Nucleus accumbens (tissue), 56 donors: ENCODE data around the gene FAM200C.
A peak's percentile ranks its signal among the peaks of the same experiment; 100 is the strongest.

Experiments used
- DNase-seq, 56 donors: peaks; one replicate each; lab custom pipeline; 2025; lab: John Stamatoyannopoulos, UW

The FAM200C gene

GRCh38 chr5:160369990-160370712, 29.7 kb downstream of the FAM200C start, which contains the start of gene C1QTNF2:
Gene C1QTNF2 (minus strand): TSS chr5:160370626. CDS start chr5:160355011, 15,615 bp downstream.
- peak in 36 of 56 donors; percentile 8 to 76 (median 50) for DNase-seq

DNA sequence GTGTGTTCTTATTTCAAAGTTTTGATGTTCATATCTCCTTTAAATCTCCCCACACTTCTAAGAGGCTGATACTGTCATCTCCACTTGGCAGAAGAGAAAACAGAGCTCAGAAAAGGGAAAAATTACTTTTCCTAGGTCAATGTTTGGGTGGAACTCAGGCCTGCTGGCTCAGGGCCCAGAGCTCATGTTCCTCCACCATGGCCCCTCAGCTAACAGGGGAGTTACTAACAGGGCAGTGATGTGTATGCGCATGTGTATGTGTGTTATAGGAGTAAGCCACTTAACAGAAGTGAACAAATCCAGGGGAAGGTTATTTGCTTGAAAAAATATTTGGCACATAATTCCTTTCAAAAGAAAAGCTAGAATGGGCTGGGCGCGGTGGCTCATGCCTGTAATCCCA, 32.0 kb downstream of the FAM200C start:
- no peak for DNase-seq

DNA sequence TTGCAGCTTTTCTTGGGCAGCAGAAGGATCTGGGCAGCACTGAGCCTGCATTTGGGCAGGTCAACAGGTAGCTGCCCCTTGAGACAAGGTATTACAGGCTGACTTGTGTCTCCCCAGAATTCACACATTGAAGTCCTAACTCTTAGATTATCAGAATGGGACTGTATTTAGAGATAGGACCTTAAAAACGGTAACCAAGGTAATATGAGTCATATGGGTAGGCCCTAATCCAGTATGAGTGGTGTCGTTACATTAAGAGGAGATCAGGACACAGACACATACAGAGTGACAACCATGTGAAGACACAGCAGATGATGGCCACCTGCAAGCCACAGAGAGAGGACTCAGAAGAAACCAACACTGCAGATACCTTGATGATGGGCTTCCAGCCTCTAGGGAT, 32.6 kb downstream of the FAM200C start:
- no peak for DNase-seq

DNA sequence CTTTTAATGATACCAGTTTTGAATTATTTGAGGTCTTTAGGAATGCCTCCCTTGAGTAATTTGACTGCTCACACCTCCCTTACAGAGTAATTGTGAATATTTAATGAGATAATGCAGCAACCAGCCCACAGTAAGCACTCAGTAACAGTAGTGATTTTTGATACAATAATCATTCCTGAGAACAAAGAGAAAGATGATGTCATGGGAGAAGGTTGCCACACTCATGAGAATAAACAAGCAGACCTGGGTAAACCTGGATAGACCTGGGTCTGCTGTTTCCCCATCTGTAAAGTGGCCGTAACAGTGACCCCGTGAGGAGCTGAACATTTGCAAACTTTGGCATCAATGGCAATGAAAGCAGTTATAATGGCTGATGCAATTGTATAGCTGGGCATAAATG, 33.6 kb downstream of the FAM200C start:
- no peak for DNase-seq

DNA sequence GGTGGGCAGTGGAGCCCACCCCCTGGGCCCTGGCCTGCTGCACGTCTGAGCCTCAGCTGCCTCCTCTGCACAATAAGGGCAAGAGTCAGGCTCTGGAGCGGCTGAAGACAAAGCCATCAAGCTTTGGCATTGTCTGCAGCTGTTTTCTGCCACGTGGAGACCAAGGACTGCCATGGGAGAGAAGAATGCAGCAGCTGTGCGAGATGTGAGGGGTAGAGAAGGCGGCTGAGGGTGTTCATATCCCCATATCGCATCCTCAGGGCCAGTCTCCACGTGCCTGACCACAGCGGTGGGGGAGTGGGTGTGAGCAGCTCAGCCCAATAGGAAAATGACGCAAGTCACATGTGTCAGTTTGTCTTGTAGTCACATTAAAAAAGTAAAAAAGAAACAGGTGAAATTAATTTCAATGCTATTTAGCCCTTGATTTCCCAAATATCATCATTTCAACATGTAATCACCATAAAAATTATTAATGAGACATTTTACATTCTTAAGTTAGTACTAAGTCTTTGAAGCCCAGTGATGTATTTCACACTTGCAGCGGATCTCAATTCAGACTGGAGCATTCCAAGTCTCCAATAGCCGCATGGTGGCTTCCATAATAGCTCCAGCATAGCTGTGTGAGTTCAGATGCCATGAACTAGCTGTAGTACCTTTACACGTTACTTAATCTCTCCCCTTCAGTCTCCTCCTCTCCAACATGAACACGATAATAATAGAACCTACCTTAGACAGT, 36.0 kb downstream of the FAM200C start:
- DNase-seq, result no peak

- no peak for DNase-seq
Measured at GRCh38 chr5:160363211-160363610, 36.6 kb downstream of the FAM200C start.

GRCh38 chr5:160361624-160362228, 38.1 kb downstream of the FAM200C start:
- DNase-seq, result no peak

DNA sequence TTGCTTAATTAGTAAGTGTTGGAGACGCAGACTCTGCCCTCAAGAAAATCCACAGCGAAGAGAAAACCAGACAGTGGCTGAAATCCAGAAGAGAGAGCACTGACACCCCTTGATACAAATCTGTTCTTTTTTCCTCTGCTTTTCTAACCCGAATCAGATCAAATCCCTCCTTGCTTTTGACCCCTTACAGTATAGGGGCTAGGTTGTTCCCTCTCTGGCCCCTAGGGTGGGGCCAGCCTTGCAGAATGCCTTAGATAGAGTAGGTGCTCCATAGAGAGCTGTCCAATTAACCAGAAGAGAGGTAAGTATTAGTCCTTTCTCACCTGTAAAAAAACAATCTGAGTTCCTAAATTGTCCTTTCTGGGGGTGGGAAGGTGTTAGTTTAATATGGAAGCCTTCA, 39.5 kb downstream of the FAM200C start:
- no peak for DNase-seq

DNA sequence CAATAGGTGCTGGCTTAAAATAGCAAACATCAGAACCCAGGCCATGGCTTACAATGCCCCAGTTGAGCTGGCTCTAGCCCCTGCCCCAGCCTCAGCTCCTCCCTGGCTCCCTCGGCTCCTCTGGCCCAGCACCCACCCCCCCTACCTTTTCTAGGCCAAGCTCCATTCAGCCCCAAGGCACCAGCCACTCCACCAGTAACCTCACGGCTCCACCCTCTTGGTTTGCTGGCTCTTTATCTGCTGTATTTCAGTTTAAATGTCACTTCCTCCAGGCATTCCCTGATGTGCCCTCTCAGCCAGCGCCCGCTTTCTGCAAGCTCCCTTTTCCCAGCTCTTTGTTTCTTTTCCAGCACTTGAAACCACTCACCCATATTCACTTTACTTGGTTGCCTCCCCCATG, 40.0 kb downstream of the FAM200C start:
- no peak for DNase-seq

- DNase-seq, result no peak
Measured at GRCh38 chr5:160359242-160359641, 40.6 kb downstream of the FAM200C start.

DNA sequence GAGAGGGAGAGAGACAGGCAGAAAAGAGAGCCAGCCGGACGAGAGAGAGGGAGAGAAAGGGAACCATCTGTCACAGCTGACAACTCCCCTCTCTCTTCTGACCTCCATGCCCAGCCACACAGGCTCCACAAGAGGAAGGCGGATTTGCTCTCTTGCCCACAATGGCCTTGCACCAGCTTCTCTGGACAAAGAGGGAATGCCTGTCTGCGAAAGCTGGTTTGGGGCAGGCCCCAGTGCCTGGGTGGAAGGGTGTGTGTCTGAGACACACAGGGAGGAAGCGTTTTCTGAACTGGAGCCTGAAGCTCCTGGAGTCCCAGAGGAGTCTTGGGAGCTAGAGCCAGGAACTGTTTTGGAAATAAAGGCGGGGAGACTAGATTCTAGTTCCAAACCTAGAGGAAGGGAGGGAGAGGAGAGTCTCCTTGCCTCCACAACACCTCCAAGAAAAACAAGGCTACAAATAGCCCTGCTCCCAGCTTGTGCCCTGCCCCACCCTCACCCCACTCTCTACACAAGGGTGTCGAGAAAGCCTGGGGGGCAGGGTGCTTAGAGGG, 41.9 kb downstream of the FAM200C start:
- peak in 11 of 56 donors; percentile 2 to 34 (median 10) for DNase-seq

- DNase-seq, result no peak
Measured at GRCh38 chr5:160357394-160357793, 42.5 kb downstream of the FAM200C start.

DNA sequence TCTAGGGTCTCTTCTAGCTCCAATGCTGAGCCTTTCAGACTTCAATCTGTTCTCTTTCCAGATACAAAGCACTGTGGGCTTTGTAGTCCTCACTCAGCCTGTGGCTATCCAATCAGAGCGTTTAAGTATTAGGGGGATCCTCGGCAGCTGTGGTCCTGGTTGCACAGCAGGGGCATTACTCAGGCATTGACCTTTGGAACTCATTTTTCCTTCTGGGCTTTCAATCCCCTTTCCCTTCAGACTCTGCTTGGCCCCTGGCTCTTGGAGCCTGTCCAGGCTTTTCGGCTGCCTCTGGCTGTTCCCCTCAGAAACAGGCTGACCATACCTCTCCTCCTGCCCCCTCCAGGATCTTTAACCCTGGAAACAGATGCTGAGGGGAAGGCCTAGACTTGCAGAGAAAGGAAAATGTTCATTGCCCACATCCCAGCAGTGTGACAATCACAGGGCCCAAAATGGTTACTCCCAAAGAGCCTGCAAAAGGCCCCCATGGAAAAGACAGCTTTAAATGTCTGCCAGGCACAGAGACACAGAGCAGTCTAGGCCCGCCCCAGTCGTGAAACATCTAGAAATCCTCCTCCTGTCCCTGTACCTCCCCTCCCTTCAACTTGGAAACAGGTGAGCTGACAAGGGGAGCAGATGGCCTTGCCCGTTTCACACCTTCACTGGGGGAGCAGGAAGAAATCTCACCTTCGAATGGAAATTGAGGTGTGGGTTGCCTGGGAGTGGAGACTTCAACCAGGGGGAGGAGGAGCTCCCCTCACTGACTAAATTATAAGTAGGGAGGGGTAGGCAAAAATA, 43.1 kb downstream of the FAM200C start:
- DNase-seq, result no peak

DNA sequence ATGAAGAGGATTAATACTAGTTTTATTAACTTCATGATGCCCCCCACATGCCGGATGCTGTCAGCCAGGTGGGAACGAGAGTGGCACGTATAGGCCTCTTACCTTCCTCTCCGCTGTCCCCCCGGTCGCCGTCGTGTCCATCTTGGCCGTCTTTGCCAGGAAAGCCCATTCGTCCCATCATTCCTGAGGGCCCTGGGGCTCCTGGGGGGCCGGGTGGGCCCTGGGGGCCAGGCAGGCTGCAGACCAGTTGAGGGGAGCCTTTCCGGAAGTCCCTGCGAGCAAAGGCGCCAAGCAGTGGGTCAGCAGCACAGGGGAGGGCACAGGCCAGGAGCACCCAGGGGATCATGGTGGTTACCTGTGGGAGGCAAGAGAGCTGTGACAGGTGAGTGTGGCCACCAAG, 45.2 kb downstream of the FAM200C start:
- no peak for DNase-seq

- peak in 30 of 56 donors; percentile 1 to 69 (median 30) for DNase-seq
Measured at GRCh38 chr5:160353379-160353778, 46.5 kb downstream of the FAM200C start.

- no peak for DNase-seq
Measured at GRCh38 chr5:160352308-160352707, 47.5 kb downstream of the FAM200C start.

DNA sequence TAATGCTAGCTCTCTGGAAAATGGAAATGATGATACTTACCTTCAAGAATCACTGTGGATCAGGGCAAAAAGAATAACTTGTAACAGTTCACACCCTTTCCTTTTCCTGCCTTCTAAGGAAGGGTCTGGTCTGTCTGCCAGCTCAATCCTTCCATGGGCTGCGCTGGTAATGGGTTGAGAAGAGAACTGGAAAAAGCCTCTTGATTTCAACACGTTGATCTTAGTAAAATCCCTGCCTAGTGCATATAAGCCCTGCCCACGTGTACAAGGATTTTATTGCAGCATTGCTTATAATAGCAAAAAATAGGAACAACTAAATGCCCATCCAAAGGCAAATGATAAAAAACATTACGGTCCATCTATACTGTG, 49.9 kb downstream of the FAM200C start:
- no peak for DNase-seq

- no peak for DNase-seq
Measured at GRCh38 chr5:160349249-160349934, 50.5 kb downstream of the FAM200C start.

GRCh38 chr5:160348080-160348479, 51.8 kb downstream of the FAM200C start:
- peak in 1 of 56 donors; percentile 5 for DNase-seq

DNA sequence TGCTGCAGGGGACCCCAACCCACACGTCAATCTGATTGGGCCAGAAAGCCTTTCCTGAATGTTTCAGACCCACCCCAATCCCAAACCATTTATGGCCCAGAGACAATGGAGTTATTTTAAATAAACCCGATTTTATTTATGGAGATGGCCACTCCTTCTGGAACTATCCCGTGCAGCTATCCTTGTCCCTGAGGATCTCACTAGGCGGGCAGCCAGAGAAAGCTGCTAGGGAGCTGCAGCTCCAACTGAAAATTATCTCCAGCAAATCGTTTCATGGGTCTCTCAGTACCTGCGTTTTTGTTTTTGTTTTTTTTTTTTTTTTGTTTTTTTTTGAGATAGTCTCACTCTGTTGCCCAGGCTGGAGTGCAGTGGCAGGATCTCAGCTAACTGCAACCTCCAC, 52.4 kb downstream of the FAM200C start:
- DNase-seq, result no peak
